IMR-90 (cell line): ENCODE data around the gene DOCK1. TPM values are rescaled to one million over a fixed set of nuclear protein-coding genes. Genes with fewer than 3 reads are reported as not detected.

Experiments
- ATAC-seq: fragments of 200-7000 bp; cut with Tn5 transposase; 2 replicates; pipeline ENCODE4 v1.9.1; 2020; ENCODE audit warnings: low read depth, mild to moderate bottlenecking, moderate library complexity
- BruUV-seq: library from RNA; stranded (reverse); fragments of 400-500 nt; replicated peaks from 2 replicates; lab custom pipeline; 2021; lab: Mats Ljungman, UMichigan
- CTCF ChIA-PET: fragments of 300-600 bp; formaldehyde crosslinking; extraction: SDS; loops from one replicate; lab custom pipeline; 2021; ENCODE audit warnings: antibody characterized with exemption; lab: Yijun Ruan, JAX
- POLR2A ChIA-PET: fragments of 300-600 bp; sonication (Branson Sonifier 250); formaldehyde crosslinking; loops from one replicate; lab custom pipeline; 2022; ENCODE audit warnings: antibody characterized with exemption; ENCODE audit not compliant: unreplicated experiment; lab: Charles Lee
- DNase-seq: peaks from one replicate; pipeline ENCODE4 v3.0.0; 2013
- H2AFZ ChIP-seq: replicated peaks from 2 replicates; pipeline ENCODE3; 2013; ENCODE audit warnings: low read length, mild to moderate bottlenecking; ENCODE audit not compliant: poor library complexity
- H2AK5ac ChIP-seq: 2 replicates; pipeline ENCODE4 v1.6.1; 2013; ENCODE audit warnings: low read depth, low read length, inconsistent platforms
- H2AK9ac ChIP-seq: replicated peaks from 2 replicates; pipeline ENCODE3; 2013; ENCODE audit warnings: mild to moderate bottlenecking, low read depth, low read length, moderate library complexity; ENCODE audit not compliant: poor library complexity
- H2BK120ac ChIP-seq: 2 replicates; pipeline ENCODE4 v1.6.1; 2013; ENCODE audit warnings: low read depth, low read length, inconsistent platforms
- H2BK15ac ChIP-seq: 3 replicates; pipeline ENCODE4 v1.6.1; 2013; ENCODE audit warnings: low read depth, low read length, inconsistent platforms
- H2BK20ac ChIP-seq: 2 replicates; pipeline ENCODE4 v1.6.1; 2013; ENCODE audit warnings: low read depth, mild to moderate bottlenecking, inconsistent platforms, low read length, moderate library complexity
- H2BK5ac ChIP-seq: 2 replicates; pipeline ENCODE4 v1.6.1; 2013; ENCODE audit warnings: mild to moderate bottlenecking, low read depth, low read length, inconsistent platforms; ENCODE audit not compliant: poor library complexity, severe bottlenecking
- H3K14ac ChIP-seq: replicated peaks from 2 replicates; pipeline ENCODE4 v1.6.1; 2013; ENCODE audit warnings: low read depth, low read length, inconsistent platforms
- H3K18ac ChIP-seq: 2 replicates; pipeline ENCODE4 v1.6.1; 2013; ENCODE audit warnings: low read depth, low read length, control low read depth
- H3K23ac ChIP-seq: 2 replicates; pipeline ENCODE4 v1.6.1; 2013; ENCODE audit warnings: low read depth, low read length, inconsistent platforms
- H3K27ac ChIP-seq: 2 replicates; pipeline ENCODE4 v1.5.1; 2013; ENCODE audit warnings: mild to moderate bottlenecking, control low read depth, low read length; ENCODE audit not compliant: insufficient read depth
- H3K27me3 ChIP-seq: 2 replicates; pipeline ENCODE4 v1.6.1; 2013; ENCODE audit warnings: low read length; ENCODE audit not compliant: control insufficient read depth, insufficient read depth
- H3K36me3 ChIP-seq: 2 replicates; pipeline ENCODE4 v1.6.1; 2013; ENCODE audit warnings: low read length, mixed read lengths; ENCODE audit not compliant: control insufficient read depth, insufficient read depth
- H3K4ac ChIP-seq: 2 replicates; pipeline ENCODE4 v1.6.1; 2013; ENCODE audit warnings: low read depth, low read length, inconsistent platforms
- H3K4me1 ChIP-seq: 2 replicates; pipeline ENCODE4 v1.6.1; 2013; ENCODE audit warnings: low read length, mixed read lengths; ENCODE audit not compliant: control insufficient read depth, insufficient read depth
- H3K4me2 ChIP-seq: 2 replicates; pipeline ENCODE4 v1.6.1; 2013; ENCODE audit warnings: low read depth, mild to moderate bottlenecking, control low read depth, low read length, moderate library complexity
- H3K4me3 ChIP-seq: 2 replicates; pipeline ENCODE4 v1.5.1; 2013; ENCODE audit warnings: low read depth, mild to moderate bottlenecking, control low read depth, low read length, moderate library complexity; ENCODE audit not compliant: insufficient read depth
- H3K56ac ChIP-seq: 2 replicates; pipeline ENCODE4 v1.6.1; 2013; ENCODE audit warnings: low read length, inconsistent platforms; ENCODE audit not compliant: insufficient read depth; ENCODE audit errors: extremely low read depth
- H3K79me1 ChIP-seq, 2 experiments: 2 replicates each; pipeline ENCODE4 v1.6.1; 2013; ENCODE audit warnings: low read length in 2 of 2, inconsistent platforms in 1 of 2, low read depth in 1 of 2
- H3K9ac ChIP-seq: 2 replicates; pipeline ENCODE4 v1.6.1; 2013; ENCODE audit warnings: low read depth, low read length, control low read depth
- H3K9me1 ChIP-seq: 2 replicates; pipeline ENCODE4 v1.6.1; 2013; ENCODE audit warnings: low read length, inconsistent platforms; ENCODE audit not compliant: insufficient read depth
- H3K9me3 ChIP-seq: 2 replicates; pipeline ENCODE4 v1.6.1; 2013; ENCODE audit warnings: low read length; ENCODE audit not compliant: control insufficient read depth, insufficient read depth
- H4K20me1 ChIP-seq: 2 replicates; pipeline ENCODE4 v1.6.1; 2013; ENCODE audit warnings: low read length, inconsistent platforms; ENCODE audit not compliant: insufficient read depth
- H4K5ac ChIP-seq: 2 replicates; pipeline ENCODE4 v1.6.1; 2013; ENCODE audit warnings: mild to moderate bottlenecking, low read depth, low read length, control low read depth
- H4K8ac ChIP-seq, 2 experiments: 2 replicates each; pipeline ENCODE4 v1.6.1; 2013; ENCODE audit warnings: low read depth in 2 of 2, low read length in 2 of 2, control low read depth in 1 of 2, inconsistent platforms in 1 of 2
- H4K91ac ChIP-seq: 2 replicates; pipeline ENCODE4 v1.6.1; 2013; ENCODE audit warnings: low read depth, low read length, inconsistent platforms; ENCODE audit not compliant: insufficient read depth
- BHLHE40 ChIP-seq: fragments of 150-350 bp; IDR thresholded peaks from 2 replicates; pipeline ENCODE4 v1.6.1; 2016; ENCODE audit warnings: mild to moderate bottlenecking, low read depth, low read length
- CHD1 ChIP-seq: IDR thresholded peaks from 2 replicates; pipeline ENCODE4 v1.6.1; 2012; ENCODE audit warnings: low read depth, low read length, improper control_type of control experiment
- MXI1 ChIP-seq: IDR thresholded peaks from 2 replicates; pipeline ENCODE4 v1.6.1; 2012; ENCODE audit warnings: low read depth, mild to moderate bottlenecking, low read length, moderate library complexity, borderline replicate concordance
- RAD21 ChIP-seq: IDR thresholded peaks from 2 replicates; pipeline ENCODE4 v1.6.1; 2012; ENCODE audit warnings: low read length, improper control_type of control experiment
- RFX5 ChIP-seq: IDR thresholded peaks from 2 replicates; pipeline ENCODE4 v1.8.0; 2012; ENCODE audit warnings: low read depth, mild to moderate bottlenecking, low read length, moderate library complexity
- SMC3 ChIP-seq: fragments of 150-350 bp; IDR thresholded peaks from 2 replicates; pipeline ENCODE4 v1.6.1; 2016; ENCODE audit warnings: low read depth, mild to moderate bottlenecking, antibody characterized with exemption, low read length, moderate library complexity
- USF2 ChIP-seq: fragments of 150-350 bp; IDR thresholded peaks from 2 replicates; pipeline ENCODE4 v1.6.1; 2017; ENCODE audit warnings: mild to moderate bottlenecking, antibody characterized with exemption, low read length, low read depth
- WGBS, 2 experiments: methylation state at CpG; one replicate each; pipeline versions ENCODE4 v1.1.5 to v1.1.7; 2013; ENCODE audit warnings: missing lambda C conversion rate in 2 of 2; ENCODE audit not compliant: insufficient read length in 1 of 2; ENCODE audit errors: extremely low coverage in 2 of 2; 5-methylcytosine and 5-hydroxymethylcytosine counted together
- dilution Hi-C: fragments of 300-500 bp; cut with HindIII; formaldehyde crosslinking; loops from one replicate; pipeline ENCODE4 v1.14.3; 2018; ENCODE audit warnings: low sequenced_read_pairs; ENCODE audit not compliant: unreplicated experiment
- in situ Hi-C: fragments of 300-500 bp; cut with MboI; formaldehyde crosslinking; loops from 3 replicates; pipeline ENCODE4 v1.14.3; 2019; ENCODE audit warnings: low sequenced_read_pairs, inconsistent platforms, mixed read lengths
- intact Hi-C: fragments of 100-400 bp; cut with micrococcal nuclease; formaldehyde crosslinking; loops from 2 replicates; pipeline ENCODE4 v1.10.0; 2022
- polyA plus RNA-seq, 3 experiments: library from polyadenylated mRNA; depleted of rRNA; stranded (reverse); fragments of >200 nt; gene quantifications; 2 replicates each; pipeline ENCODE4 v1.2.3, GENCODE V29; 2012; ENCODE audit warnings: low replicate concordance in 1 of 3
- total RNA-seq: library from RNA; depleted of rRNA; stranded (reverse); fragments of >200 nt; gene quantifications from 2 replicates; pipeline ENCODE4 v1.2.3, GENCODE V29; 2012

The DOCK1 gene
- total and polyA plus RNA-seq, 2 of the 4 experiments (the other 2 are of a cell fraction): 28.2 to 71.0 TPM

- Histone ChIP-seq H2BK20ac (no peak overlapping the region), H3K18ac (no peak overlapping the region), H3K4me1 (peaks cover 2% of the 10 kb centered on the region; the same call in 1 of the 2 replicates), H3K23ac (no peak overlapping the region), H3K4ac (no peak overlapping the region), H3K56ac (no peak overlapping the region), H4K91ac (no peak overlapping the region), H3K36me3 (peaks cover 1% of the 10 kb centered on the region), H4K5ac (no peak overlapping the region), H3K4me2 (no peak overlapping the region), H3K27me3 (no peaks in the 10 kb centered on the region), H2AK9ac (no peak overlapping the region), H3K9ac (no peak overlapping the region), H3K79me1 (peaks cover 3 to 19% of the 10 kb centered on the region in 2 experiments; a peak in 3 of 4 replicates), H4K20me1 (no peaks in the 10 kb centered on the region; the same call in 1 of the 2 replicates), H2AFZ (no peak overlapping the region), H2BK15ac (no peak overlapping the region), H3K14ac (no peak overlapping the region), H3K4me3 (no peak overlapping the region), H3K9me3 (no peaks in the 10 kb centered on the region), H2BK5ac (no peak overlapping the region), H2BK120ac (no peak overlapping the region), H3K9me1 (peaks cover 5% of the 10 kb centered on the region; the same call in 1 of the 2 replicates), H2AK5ac (no peak overlapping the region), H4K8ac (no peak overlapping the region), H3K27ac (no peak overlapping the region)
- no TSS peak for BruUV-seq
- ATAC-seq: no peak
- CTCF ChIA-PET: no interaction called here
- intact Hi-C loops (no loop called here), dilution Hi-C loops (no loop called here), in situ Hi-C loops (no loop called here)
- POLR2A ChIA-PET: no interaction called here
- TF ChIP-seq USF2 (no peak), RFX5 (no peak), CHD1 (no peak), MXI1 (no peak), SMC3 (no peak), BHLHE40 (no peak), RAD21 (no peak)
- WGBS, 2 experiments: no CpG with 5 or more reads among the region's 2 CpGs
- no peak for DNase-seq
These were observed 397.9 kb downstream of the DOCK1 start for GRCh38 chr10:127303105-127303504.
